OCI-M2 (cell line): Measurements from ENCODE around the gene DMPK.
A peak's percentile ranks its signal among the peaks of the same experiment; 100 is the strongest.
"Not testable (repeated sequence)": the region's sequence is repeated elsewhere in the genome, so short reads cannot be mapped to it uniquely, and the experiment has no call there.

Experiments used
- DNase-seq: peaks from one replicate; lab custom pipeline; 2025; ENCODE audit not compliant: unreplicated experiment; lab: John Stamatoyannopoulos, UW

DMPK gene

DNA sequence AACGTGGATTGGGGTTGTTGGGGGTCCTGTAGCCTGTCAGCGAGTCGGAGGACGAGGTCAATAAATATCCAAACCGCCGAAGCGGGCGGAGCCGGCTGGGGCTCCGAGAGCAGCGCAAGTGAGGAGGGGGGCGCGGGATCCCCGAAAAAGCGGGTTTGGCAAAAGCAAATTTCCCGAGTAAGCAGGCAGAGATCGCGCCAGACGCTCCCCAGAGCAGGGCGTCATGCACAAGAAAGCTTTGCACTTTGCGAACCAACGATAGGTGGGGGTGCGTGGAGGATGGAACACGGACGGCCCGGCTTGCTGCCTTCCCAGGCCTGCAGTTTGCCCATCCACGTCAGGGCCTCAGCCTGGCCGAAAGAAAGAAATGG lies 12.5 kb downstream of the DMPK start:
- DNase-seq = no peak

DNA sequence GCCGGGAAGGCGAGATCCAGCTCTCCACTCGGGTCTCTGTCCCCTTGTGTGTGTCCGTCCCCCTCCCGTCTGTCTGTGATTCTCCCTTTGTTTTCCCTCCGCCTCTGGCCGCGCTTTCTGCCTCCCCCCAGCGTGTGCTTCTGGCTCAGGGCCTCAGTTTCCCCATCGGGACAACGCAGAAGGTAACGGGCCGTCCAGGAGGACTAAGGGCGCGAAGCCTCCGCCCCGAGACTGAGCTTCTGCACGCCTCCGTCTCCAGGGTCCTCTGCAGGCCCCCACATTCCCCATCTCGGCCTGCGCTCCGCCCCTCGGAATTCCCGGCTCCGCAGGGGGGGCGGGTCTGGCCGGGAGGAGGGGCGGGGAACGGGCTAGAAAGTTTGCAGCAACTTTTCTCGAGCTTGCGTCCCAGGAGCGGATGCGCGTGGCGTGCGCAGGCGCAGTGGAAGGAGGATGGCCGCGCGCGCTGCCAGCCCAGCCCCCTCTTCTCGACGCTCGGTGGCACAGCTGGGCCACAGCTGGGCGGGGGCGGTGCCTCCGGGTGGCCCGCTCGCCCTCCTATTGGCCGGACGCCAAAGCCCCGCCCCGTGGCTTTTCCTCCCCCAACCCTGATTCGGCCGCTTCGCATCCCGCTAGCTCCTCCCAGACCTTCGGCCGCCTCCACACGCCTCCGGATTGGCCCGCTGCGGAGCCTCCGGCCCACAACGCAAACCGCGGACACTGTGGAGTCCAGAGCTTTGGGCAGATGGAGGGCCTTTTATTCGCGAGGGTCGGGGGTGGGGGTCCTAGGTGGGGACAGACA lies 13.1 kb downstream of the DMPK start, which contains the start of gene SIX5:
TSS of gene SIX5 (minus strand) at position 269 of the 799 bp plus-strand sequence. CDS start 408 bp downstream, outside the sequence.
- peak; percentile 95 for DNase-seq

DNA sequence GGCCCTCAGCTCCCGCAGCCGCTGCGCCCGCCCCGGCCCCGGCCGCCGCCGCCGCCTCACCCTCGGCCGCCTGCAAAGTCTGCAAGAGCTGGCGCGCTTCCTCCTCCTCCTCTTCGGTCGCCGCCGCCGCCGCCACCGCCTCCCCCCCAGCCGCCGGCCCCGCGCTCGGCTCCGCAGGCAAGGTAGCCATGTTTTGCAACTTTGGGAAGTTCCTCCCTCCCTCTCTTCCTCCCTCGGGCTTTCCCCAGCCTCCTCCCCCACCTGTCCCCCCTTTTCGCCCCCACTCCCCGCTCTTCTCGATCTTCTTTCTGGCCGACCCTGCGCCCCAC lies 13.7 kb downstream of the DMPK start:
- no peak for DNase-seq

DNA sequence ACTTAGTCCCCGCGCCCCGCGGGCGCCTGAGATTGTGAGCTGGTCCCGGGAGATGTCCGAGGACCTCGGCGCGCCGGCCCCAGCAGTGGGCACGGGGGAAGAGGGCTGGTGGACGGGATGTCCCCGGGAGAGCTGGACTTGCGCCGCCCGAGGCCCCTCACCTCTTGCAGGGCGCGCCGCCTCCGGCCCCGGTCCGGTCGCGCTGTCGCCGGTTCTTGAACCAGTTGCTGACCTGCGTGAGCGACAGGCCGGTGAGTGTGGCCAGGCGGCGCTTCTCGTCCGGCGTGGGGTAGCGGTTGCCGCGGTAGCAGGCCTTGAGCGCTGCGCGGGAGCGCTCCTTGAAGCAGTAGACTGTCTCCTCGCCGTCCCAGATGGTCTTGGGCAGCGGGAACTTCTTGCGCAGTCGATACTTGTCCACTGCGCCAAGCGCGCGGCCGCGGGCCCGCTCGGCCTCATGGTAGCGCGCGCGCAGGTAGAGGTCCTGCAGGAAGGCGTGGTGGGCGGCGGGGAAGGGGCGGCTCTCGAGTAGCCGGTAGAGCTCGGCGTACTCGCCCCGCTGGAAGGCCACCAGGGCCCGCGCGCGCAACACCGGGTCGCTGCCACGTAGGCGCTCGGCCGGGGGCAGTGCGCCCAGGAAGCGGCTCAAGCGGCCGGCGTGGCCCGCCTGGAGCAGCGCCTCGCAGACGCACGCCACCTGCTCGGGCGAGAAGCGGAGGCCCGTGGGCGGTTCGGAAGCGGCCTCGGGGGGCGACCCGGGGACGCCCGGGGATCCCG lies 14.2 kb downstream of the DMPK start:
- DNase-seq = no peak

DNA sequence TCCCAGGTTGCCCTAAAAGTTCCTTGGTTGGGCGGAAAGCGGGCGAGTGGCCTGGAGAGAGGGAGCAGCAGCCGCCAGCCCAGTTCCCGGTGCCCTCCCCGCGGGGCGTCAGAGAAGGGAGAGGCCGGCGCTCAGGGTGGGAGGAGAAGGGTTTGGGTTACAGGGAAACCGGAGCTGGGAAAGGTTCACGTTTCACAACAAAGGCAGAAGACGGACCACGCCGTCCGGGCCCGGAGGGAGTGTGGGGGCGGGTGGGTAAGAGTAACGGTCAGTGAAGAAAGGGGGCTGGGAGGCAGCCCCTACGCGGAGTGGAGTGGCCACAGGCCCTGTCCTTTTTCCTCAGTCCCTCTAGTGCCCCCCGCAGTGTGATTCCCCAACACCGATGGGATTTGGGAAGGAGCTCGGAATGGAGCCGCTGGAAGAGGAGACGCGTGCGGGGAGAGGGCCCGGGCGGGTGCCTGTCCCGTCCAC lies 14.8 kb downstream of the DMPK start:
- DNase-seq = peak; percentile 54

DNA sequence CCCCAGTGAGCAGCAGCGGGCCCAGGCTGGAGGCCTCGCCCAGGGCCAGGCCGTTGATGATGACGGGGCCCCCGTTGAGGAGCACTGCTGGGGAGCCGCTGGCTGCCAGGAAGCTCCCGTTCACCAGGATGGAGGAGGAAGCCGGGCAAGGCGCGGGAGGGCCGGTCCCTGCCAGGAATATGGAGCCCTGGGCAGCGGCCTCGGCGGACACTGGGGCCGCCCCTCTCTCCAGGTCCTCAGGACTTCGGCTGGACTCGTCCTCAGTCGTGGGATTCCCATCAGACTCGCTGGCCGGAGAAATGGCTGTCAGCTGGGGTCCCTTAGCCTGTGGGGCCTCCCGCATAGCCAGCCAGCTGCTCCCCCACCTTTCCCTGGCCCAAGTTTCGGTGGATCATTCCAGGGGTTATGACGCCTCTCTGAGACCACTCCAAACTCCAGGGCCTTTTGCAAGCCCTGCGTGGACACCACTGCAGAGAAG lies 15.4 kb downstream of the DMPK start:
- DNase-seq = no peak

DNA sequence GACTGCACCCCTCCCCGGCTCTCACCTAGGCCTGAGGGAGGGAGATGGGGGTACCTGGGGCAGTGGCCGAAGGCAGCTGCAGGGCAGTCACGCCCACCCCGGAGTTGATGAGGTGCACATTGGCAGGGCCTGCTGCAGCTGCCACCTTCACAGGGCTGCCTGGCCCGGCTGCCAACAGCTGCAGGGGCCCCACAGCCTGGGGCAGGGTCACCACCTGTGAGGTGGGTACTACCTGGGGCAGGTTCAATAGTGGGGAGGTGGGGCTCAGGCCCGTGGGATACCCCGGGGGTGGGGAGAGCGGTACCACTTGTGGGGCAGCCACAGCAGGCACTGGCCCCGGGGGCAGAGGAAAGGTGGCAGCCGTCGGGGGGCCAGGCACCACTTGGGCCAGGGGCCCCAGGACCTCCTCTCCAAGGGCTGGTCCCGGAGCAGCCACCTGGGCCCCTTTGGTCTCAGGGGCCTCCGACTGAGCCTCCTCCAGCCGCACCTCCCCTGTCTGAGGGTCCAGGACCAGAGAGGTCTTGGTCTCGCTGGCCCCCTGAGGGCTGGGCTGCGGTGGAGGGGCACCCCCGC lies 15.9 kb downstream of the DMPK start:
- no peak for DNase-seq

DNA sequence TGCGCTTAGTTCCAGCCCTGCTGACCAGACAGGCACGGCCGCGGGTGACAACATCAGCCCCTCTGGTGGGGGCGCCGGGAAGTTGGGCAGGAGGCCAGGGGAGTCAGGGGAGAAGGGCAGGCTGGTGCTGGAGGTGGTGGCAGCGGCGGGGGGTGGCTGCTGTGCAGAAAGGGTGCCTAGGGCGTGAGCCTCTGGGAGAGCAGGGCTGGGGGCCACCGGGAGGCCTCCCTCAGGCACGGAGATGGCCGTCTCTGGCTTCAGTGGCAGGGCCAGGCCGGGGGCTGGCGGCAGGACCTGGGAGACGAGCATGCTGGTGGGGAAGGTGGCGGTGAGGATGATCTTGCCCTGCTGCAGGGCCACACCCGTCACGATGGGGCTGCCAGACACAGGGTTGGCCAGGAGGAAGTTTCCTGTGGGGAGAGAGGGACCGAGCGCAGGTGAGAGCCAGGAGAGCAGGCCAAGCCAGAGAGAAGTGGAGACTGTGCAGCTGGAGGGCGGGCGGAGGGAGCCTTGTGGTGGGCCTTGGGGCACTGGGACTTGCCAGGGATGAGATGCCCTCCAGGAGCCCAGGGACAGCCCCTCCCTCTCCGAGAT lies 16.5 kb downstream of the DMPK start:
- DNase-seq = no peak

DNA sequence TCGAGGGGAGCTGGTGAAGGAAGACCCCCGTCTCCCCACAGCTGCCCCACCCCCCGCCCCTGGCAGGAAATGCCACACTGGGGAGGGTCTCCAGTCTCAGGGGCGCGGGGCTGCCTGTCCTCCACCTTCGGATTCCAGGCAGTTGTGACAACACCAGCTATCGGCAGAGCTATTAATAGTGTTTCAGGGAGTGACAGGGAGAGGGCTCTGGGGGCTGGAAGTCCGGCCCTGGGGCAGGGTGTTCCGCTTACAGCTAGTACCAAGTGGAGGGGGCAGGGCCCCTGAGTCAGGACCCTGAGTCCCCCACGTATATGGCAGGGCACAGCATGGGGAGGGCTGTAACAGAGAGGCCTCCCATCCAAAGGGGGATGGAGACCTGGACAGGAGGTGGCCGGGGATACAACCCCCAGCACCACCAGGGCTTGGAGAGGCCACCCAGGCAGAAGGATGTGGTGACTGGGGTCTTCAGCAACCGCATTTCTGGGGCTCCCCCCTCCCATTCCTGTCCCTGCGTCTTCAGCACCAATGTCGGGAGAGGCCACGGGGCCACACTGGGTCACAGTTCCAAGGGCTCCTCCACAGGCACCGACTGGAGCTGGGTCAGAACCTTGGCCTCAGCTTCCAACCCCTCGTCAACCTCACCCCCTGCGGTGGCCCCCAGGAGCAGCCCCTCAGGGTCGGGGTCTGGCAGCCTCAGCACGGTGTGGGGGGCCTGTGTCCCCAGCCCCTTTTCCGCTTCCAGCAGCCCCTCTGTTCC lies 17.2 kb downstream of the DMPK start:
- DNase-seq = no peak

DNA sequence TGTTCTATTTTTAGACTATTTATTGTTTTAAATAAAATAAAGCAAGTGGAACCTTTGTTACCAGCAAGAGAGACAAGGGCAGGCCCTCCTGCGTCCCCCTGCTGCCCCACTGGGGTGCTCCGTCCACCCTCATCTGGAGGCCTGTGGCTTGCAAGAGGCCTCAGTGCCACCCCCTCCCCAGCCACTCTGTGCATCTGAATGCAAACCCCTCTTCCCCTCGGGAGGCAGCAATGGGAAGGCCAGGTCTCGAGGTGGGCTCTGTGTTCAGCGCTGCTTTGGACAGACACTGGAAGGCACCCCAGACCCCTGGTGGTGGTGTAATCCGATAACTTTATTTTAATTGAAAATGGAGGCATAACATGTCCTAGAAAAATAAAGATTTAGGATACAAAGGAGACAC lies 17.8 kb downstream of the DMPK start:
- no peak for DNase-seq

DNA sequence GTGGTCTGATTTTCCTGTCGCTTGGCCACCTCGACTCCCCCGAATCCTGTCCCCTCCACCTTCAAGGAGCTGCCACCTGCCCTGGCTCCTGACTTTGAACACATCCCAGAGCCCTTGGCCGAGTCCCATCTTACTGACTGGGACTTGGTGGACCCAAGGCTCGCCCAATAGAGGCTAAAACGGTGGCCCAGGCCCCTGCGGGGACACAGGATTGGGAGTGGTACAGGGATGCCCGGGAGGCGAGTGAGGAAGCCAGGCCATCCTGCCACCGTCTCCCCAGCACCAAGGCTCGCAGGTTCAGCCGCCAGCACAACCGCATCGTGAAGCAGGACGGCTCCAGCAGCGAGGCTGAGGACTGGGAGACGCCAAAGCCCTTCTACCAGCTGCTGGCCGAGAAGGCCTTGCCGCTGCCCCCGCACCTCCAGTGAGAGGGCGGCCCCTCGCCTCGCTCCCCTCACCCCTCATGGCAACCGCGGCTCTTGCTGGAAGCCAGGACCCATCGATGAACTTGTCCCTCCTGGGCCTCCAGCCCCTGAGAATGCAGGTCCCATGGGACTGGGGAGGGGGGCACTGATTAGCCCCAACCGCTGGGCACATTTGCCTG lies 18.5 kb downstream of the DMPK start:
- DNase-seq = no peak

DNA sequence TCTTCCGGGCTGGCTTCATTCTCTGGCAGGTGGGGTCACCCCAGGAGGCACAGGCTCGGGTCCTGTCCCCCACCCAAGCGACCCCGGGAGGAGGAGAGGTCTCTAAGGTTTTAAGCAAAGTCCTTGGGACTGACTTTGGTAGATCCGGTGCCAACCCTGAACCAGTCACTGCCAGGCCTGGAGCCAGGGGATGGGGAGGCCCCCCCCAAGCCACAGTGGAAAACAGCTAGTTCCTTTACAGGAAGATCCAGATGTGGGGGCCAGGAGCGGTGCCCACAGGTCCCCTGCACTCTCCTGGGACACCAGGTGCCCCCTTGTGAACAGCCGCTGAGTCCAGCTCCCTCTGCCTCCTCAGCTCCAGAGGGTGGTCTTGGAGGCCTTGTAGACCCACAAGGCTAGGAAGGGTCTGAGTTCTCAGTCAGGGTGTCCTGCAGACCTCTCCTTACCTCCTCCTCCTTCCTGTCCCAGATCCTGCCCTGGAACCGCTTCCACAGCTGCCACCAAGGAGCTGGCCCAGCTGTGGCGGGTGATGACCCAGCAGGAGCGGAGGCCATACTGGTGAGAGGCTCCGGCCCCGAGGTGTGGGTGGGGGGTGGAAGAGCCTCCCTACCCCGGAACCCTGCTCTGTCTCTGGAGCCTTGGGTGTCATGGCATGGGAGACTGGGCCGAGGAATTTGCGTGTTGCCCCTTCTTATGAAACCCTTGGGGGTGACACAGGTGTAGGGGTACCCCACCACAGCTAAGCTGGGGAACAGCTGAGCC lies 19.2 kb downstream of the DMPK start:
- DNase-seq = no peak

DNA sequence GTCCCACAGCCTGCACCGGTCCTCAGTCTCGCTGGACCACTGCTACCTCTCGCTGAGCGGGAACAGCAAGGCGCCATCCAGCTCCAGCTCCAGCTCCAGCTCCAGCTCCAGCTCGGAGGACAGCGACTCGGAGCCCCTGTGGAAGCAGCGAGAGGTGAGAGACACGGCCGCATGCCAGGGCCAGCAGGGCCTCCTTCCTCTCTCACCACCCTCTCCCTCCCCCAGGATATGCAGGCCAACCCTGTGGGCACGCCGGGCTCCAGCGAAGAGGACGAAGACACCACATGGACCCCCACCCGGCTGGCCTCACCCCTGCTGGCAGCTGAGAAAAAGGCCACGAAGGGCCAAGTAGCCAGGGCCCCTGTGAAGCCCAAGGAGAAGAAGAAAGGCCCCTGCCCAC lies 20.6 kb downstream of the DMPK start:
- DNase-seq = no peak

DNA sequence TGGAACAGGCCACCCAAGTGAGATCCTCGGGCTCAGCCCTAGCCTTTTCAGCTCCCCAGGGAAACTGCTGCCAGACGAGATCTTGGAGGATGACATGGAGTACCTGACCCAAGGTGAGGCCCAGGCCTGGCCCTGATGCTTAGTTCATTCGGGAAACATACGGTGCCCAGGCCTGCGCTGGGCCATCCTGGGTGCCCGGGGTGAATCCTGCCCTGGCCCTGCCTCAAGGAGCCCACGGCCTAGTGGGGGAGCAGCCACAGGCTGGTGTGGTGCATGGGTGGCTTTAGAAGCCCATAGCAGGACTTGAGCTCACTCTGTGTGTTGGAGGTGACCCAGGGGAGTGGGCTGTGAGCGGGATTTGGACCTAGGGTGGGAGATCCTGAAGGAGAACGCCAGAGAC lies 23.4 kb downstream of the DMPK start:
- DNase-seq = no peak

DNA sequence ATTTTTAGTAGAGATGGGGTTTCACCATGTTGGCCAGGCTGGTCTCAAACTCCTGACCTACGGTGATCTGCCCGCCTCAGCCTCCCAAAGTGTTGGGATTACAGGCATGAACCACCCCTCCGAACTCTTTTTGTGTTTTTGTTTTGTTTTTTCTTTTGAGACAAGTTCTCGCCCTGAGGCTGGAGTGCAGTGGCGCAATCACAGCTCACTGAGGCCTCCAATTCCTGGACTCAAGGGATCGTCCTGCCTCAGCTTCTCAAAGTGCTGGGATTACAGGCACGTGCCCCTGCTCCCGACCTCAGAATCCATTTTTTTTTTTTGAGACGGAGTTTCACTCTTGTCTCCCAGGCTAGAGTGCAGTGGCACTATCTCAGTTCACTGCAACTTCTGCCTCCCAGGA lies 24.6 kb downstream of the DMPK start:
- DNase-seq = no peak

DNA sequence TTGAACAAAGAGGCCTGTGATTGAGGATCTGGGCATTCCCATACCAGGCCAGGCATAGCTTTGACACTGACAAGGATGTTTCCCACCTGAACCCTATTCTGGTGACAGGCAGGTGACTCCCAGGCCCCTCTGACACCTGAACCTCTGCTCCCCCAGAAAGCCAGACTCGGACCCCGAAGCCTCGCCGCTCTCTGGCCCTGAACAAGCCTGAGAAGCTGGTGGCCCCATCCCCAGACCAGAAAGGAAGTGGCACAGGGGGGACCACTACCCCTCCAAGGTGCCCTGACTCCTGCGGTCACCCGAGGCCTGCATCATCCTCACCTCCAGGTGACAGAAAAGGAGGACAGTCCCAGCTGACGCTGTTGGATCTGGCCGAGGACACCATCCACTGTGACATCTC lies 28.0 kb downstream of the DMPK start:
- no peak for DNase-seq

DNA sequence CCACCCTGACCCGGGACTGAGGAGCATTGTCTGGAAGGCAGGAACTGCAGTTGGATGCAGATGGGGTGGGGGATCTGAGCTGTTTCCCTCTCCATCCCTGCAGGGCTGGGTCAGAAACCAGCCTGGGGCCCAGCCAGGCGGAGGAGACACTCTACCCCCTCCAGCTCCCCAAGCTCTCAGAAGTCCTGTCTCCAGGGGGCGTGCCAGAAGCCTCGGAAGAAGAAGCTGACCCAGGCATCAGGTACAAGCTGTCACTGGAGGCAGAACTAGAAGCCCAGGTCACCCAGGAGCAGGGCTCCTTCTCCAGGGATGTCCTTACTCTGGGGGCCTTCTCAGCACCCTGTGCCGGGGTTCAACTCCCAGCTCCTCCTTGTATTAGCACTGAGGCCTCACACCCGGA lies 28.7 kb downstream of the DMPK start:
- no peak for DNase-seq

DNA sequence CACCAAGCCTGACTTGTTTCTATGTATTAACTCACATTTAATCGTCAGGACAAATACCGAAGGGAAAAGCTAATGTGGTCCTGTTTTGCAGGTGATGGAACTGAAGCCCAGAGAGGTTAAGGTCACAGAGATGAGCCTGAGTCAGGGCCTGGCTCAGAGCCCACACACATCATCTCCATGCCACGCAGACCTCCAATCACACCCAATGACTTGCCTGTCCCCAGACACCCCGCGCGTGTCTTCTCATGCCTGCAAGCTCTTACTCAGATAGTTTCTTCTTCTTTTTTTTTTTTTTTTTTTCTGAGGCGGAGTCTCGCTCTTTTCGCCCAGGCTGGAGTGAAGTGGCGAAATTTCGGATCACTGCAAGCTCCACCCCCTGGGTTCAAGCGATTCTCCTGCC lies 29.7 kb downstream of the DMPK start:
- DNase-seq = no peak

DNA sequence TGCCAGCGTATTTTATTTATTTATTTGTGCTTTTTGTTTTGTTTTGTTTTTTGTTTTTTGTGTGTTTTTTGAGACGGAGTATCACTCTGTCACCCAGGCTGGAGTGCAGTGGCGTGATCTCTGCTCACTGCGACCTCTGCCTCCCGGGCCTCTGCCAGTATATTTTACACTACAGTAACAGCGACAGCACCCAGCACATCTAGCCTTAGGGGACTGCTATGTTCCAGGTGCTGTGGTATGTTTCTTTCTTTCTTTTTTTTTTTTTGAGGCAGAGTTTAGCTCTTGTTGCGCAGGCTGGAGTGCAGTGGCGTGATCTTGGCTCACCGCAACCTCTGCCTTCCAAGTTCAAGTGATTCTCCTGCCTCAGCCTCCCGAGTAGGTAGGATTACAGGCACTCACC lies 30.8 kb downstream of the DMPK start:
- not testable (repeated sequence) for DNase-seq

DNA sequence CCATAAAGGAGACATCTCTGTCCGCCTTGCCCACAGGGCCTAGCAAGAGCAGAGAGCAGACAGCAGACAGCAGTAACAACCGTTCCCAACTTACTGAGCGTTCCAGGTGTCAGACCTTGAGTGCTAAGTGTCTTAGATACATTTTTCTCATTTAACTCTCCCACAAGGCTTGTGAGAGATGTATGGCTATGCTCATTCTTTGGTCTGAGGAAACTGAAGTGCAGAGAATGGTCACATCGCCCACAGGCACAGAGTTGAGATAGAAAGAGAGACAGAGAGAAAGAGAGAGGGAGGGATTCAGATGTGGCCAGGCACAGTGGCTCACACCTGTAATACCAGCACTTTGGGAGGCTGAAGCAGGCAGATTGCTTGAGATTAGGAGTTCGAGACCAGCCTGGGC lies 34.8 kb downstream of the DMPK start:
- no peak for DNase-seq
